Cardiac fibroblast (primary cell): ENCODE measurements around the gene DRD5.
"Not testable (repeated sequence)": the region's sequence is repeated elsewhere in the genome, so short reads cannot be mapped to it uniquely, and the experiment has no call there.

ENCODE experiments used
- DNase-seq, 2 donors: peaks; one replicate each; pipeline versions ENCODE4 v3.0.0 to v3.0.0-alpha.2; 2010; ENCODE audit warnings: low read depth in 2 of 2
- H3K4me3 ChIP-seq, 2 donors: replicated peaks in 1 of 2; 1 replicate in 1 of 2; 2 replicates in 1 of 2; pipeline ENCODE4 v1.5.1; 2011; ENCODE audit warnings: low read depth in 2 of 2, low read length in 2 of 2, mild to moderate bottlenecking in 2 of 2, moderate library complexity in 1 of 2
- CTCF ChIP-seq: IDR thresholded peaks from one replicate; pipeline ENCODE4 v1.5.1; 2011; ENCODE audit warnings: low read depth, mild to moderate bottlenecking, low read length, inconsistent platforms

DRD5 gene

GRCh38 chr4:9792381-9792780, 10.9 kb downstream of the DRD5 start:
- no peak for TF ChIP-seq CTCF
- DNase-seq, result no peak
- H3K4me3 ChIP-seq, result no peak overlapping the region

GRCh38 chr4:9796641-9797040, 15.2 kb downstream of the DRD5 start:
- peak in 1 of 2 donors; percentile 2 for DNase-seq

GRCh38 chr4:9800848-9801247, 19.4 kb downstream of the DRD5 start:
- no peak overlapping the region for H3K4me3 ChIP-seq
- TF ChIP-seq CTCF, result no peak
- DNase-seq, result no peak

More at GRCh38 chr4:9796641-9797040, 15.2 kb downstream of the DRD5 start:
- not testable (repeated sequence) for H3K4me3 ChIP-seq

GRCh38 chr4:9804918-9805317, 23.5 kb downstream of the DRD5 start:
- H3K4me3 ChIP-seq, result no peak overlapping the region
- TF ChIP-seq CTCF, result no peak
- no peak for DNase-seq

GRCh38 chr4:9808077-9808476, 26.6 kb downstream of the DRD5 start:
- no peak overlapping the region for H3K4me3 ChIP-seq
- TF ChIP-seq CTCF, result no peak

GRCh38 chr4:9811806-9812205, 30.4 kb downstream of the DRD5 start:
- DNase-seq, result no peak
- TF ChIP-seq CTCF, result no peak
- H3K4me3 ChIP-seq, result no peak overlapping the region

More at GRCh38 chr4:9808077-9808476, 26.6 kb downstream of the DRD5 start:
- no peak for DNase-seq

- TF ChIP-seq CTCF, result no peak
- H3K4me3 ChIP-seq, result no peak overlapping the region
- DNase-seq, result peak; percentile 8 to 45
Measured at GRCh38 chr4:9812501-9813340, 31.3 kb downstream of the DRD5 start.
